PFSK-1 (cell line): ENCODE data around the gene NARS2.

ENCODE experiments used
- POLR2AphosphoS5 ChIP-seq: IDR thresholded peaks from 2 replicates; pipeline ENCODE4 v1.6.1; 2012; ENCODE audit warnings: low read depth, mild to moderate bottlenecking, control low read depth, low read length, moderate library complexity
- REST ChIP-seq, 2 experiments: IDR thresholded peaks; 2 replicates each; pipeline versions ENCODE4 v1.6.1 to v1.8.0; 2011 to 2012; ENCODE audit warnings: low read depth in 2 of 2, low read length in 2 of 2, control low read depth in 1 of 2, inconsistent platforms in 1 of 2, mild to moderate bottlenecking in 1 of 2, moderate library complexity in 1 of 2; ENCODE audit not compliant: insufficient read depth in 1 of 2

- TF ChIP-seq REST (IDR thresholded peaks at IDR 0.05; ENCODE audit: insufficient read depth in 1 of 2, low read depth in 2 of 2, low read length in 2 of 2), result no peak
- TF ChIP-seq POLR2AphosphoS5, result no peak
Observed at GRCh38 chr11:78620159-78620558, 45.5 kb upstream of the NARS2 start.
